NCI-H1105 (cell line): ENCODE measurements around the gene ALCAM.

Experiments
- DNase-seq: peaks from one replicate; lab custom pipeline; 2025; lab: John Stamatoyannopoulos, UW

Gene ALCAM

GRCh38 chr3:105429034-105429762, 62.5 kb downstream of the ALCAM start:
- no peak for DNase-seq

GRCh38 chr3:105430455-105430854, 63.7 kb downstream of the ALCAM start:
- DNase-seq = no peak

- DNase-seq = no peak
Observed at GRCh38 chr3:105431200-105431599, 64.5 kb downstream of the ALCAM start.

GRCh38 chr3:105435277-105435676, 68.6 kb downstream of the ALCAM start:
- DNase-seq = no peak

- DNase-seq = no peak
Observed at GRCh38 chr3:105436687-105437086, 70.0 kb downstream of the ALCAM start.

- DNase-seq = no peak
Observed at GRCh38 chr3:105440113-105440512, 73.4 kb downstream of the ALCAM start.

GRCh38 chr3:105444725-105445124, 78.0 kb downstream of the ALCAM start:
- DNase-seq = no peak

GRCh38 chr3:105448338-105448982, 81.8 kb downstream of the ALCAM start:
- no peak for DNase-seq

- DNase-seq = no peak
Observed at GRCh38 chr3:105449414-105449813, 82.7 kb downstream of the ALCAM start.

GRCh38 chr3:105456017-105456416, 89.3 kb downstream of the ALCAM start:
- DNase-seq = no peak

- DNase-seq = no peak
Observed at GRCh38 chr3:105458518-105459215, 92.0 kb downstream of the ALCAM start.

GRCh38 chr3:105459566-105460290, 93.0 kb downstream of the ALCAM start:
- no peak for DNase-seq

GRCh38 chr3:105463620-105464019, 96.9 kb downstream of the ALCAM start:
- DNase-seq = no peak

- DNase-seq = no peak
Observed at GRCh38 chr3:105465251-105465853, 98.6 kb downstream of the ALCAM start.

- no peak for DNase-seq
Observed at GRCh38 chr3:105466072-105466471, 99.4 kb downstream of the ALCAM start.

- DNase-seq = no peak
Observed at GRCh38 chr3:105466495-105467404, 100.0 kb downstream of the ALCAM start.

GRCh38 chr3:105470851-105471250, 104.1 kb downstream of the ALCAM start:
- DNase-seq = no peak

GRCh38 chr3:105473521-105474223, 107.0 kb downstream of the ALCAM start:
- DNase-seq = no peak

GRCh38 chr3:105480768-105481167, 114.1 kb downstream of the ALCAM start:
- no peak for DNase-seq

GRCh38 chr3:105483476-105483875, 116.8 kb downstream of the ALCAM start:
- no peak for DNase-seq
